Liver (tissue), 9 donors: Measurements from ENCODE around the gene DTX4. TPM values are rescaled to one million over a fixed set of nuclear protein-coding genes. Genes with fewer than 3 reads are reported as not detected.

Source experiments
- DNase-seq: peaks from one replicate; pipeline ENCODE4 v3.0.0-alpha.2; 2017; ENCODE audit warnings: low spot score
- H3K27ac ChIP-seq, 2 donors: one replicate each; pipeline ENCODE4 v1.7.0; 2013; ENCODE audit warnings: inconsistent platforms in 2 of 2, low read length in 2 of 2, control low read depth in 1 of 2, low read depth in 1 of 2, mild to moderate bottlenecking in 1 of 2
- H3K27me3 ChIP-seq, 4 donors: one replicate each; pipeline versions ENCODE4 v1.6.1 to v1.7.0; 2013; ENCODE audit warnings: low read length in 3 of 4, inconsistent platforms in 1 of 4, mild to moderate bottlenecking in 1 of 4, moderate library complexity in 1 of 4; ENCODE audit not compliant: control insufficient read depth in 4 of 4, insufficient read depth in 4 of 4
- H3K36me3 ChIP-seq, 4 donors: one replicate each; pipeline versions ENCODE4 v1.6.1 to v1.7.0; 2013; ENCODE audit warnings: low read length in 3 of 4, mild to moderate bottlenecking in 3 of 4, low read depth in 1 of 4, moderate library complexity in 1 of 4; ENCODE audit not compliant: control insufficient read depth in 4 of 4, insufficient read depth in 3 of 4
- H3K4me1 ChIP-seq, 4 donors: one replicate each; pipeline versions ENCODE4 v1.6.1 to v1.7.0; 2013; ENCODE audit warnings: low read length in 3 of 4, mild to moderate bottlenecking in 3 of 4, moderate library complexity in 1 of 4; ENCODE audit not compliant: control insufficient read depth in 4 of 4, insufficient read depth in 4 of 4
- H3K4me3 ChIP-seq, 3 donors: one replicate each; pipeline versions ENCODE4 v1.6.1 to v1.7.0; 2013; ENCODE audit warnings: low read length in 3 of 3, control low read depth in 1 of 3, low read depth in 1 of 3, mild to moderate bottlenecking in 1 of 3
- H3K9ac ChIP-seq, 2 donors: one replicate each; pipeline ENCODE4 v1.7.0; 2013; ENCODE audit warnings: low read length in 2 of 2, mild to moderate bottlenecking in 2 of 2, moderate library complexity in 2 of 2, control low read depth in 1 of 2, low read depth in 1 of 2
- H3K9me3 ChIP-seq, 4 donors: one replicate each; pipeline versions ENCODE4 v1.6.1 to v1.7.0; 2013; ENCODE audit warnings: low read length in 3 of 4; ENCODE audit not compliant: control insufficient read depth in 4 of 4
- EGR1 ChIP-seq, 2 donors: IDR thresholded peaks; 2 replicates each; pipeline ENCODE4 v1.6.1; 2016 to 2018; ENCODE audit warnings: antibody characterized with exemption in 2 of 2, low read depth in 2 of 2
- FOXA1 ChIP-seq: IDR thresholded peaks from 2 replicates; pipeline ENCODE4 v1.6.1; 2016; ENCODE audit warnings: antibody characterized with exemption
- FOXA2 ChIP-seq: IDR thresholded peaks from 2 replicates; pipeline ENCODE4 v1.6.1; 2016; ENCODE audit warnings: antibody characterized with exemption
- HNF4A ChIP-seq, 2 donors: conservative IDR thresholded peaks; 2 replicates each; pipeline ENCODE4 v1.6.1; 2016; ENCODE audit warnings: antibody characterized with exemption in 2 of 2, mild to moderate bottlenecking in 2 of 2
- HNF4G ChIP-seq: IDR thresholded peaks from 2 replicates; pipeline ENCODE4 v1.6.1; 2016; ENCODE audit warnings: antibody characterized with exemption
- JUND ChIP-seq, 2 donors: IDR thresholded peaks; 2 replicates each; pipeline ENCODE4 v1.6.1; 2016; ENCODE audit warnings: antibody characterized with exemption in 2 of 2
- NR2F2 ChIP-seq: IDR thresholded peaks from 2 replicates; pipeline ENCODE4 v1.6.1; 2016; ENCODE audit warnings: antibody characterized with exemption
- RAD21 ChIP-seq, 2 donors: IDR thresholded peaks; 2 replicates each; pipeline ENCODE4 v1.6.1; 2016; ENCODE audit warnings: antibody characterized with exemption in 2 of 2, mild to moderate bottlenecking in 2 of 2
- RXRA ChIP-seq, 2 donors: IDR thresholded peaks; 2 replicates each; pipeline ENCODE4 v1.6.1; 2017 to 2018; ENCODE audit warnings: antibody characterized with exemption in 2 of 2, mild to moderate bottlenecking in 1 of 2
- TAF1 ChIP-seq: conservative IDR thresholded peaks from 2 replicates; pipeline ENCODE4 v1.6.1; 2016; ENCODE audit warnings: antibody characterized with exemption, mild to moderate bottlenecking
- YY1 ChIP-seq: IDR thresholded peaks from 2 replicates; pipeline ENCODE4 v1.6.1; 2016; ENCODE audit warnings: antibody characterized with exemption, mild to moderate bottlenecking
- whole genome bisulfite sequencing: extraction: QIAGEN DNeasy Blood & Tissue Kit; methylation state at CpG from one replicate; pipeline ENCODE4 v1.1.7; 2013; 5-methylcytosine and 5-hydroxymethylcytosine counted together
- polyA plus RNA-seq, 2 donors: library from polyadenylated mRNA; stranded (reverse) in 1 of 2; unstranded in 1 of 2; fragments of 200-250 nt in 1 of 2; fragments of >200 nt in 1 of 2; fragmentation: Nextera tagmentation in 1 of 2; extraction: Ambion mirVana in 1 of 2; gene quantifications; one replicate each; pipeline versions ENCODE4 v1.2.1 to v1.2.3, GENCODE V29; 2013 to 2015
- total RNA-seq, 2 donors: library from RNA; depleted of rRNA; stranded (reverse); fragments of >200 nt; gene quantifications; one replicate each; pipeline ENCODE4 v1.2.3, GENCODE V29; 2014
- TF ChIP-seq, protein P1 (sequence below): IDR thresholded peaks from 2 replicates; pipeline ENCODE4 v1.6.1; 2016; ENCODE audit warnings: antibody characterized with exemption
- TF ChIP-seq, protein P2 (sequence below): IDR thresholded peaks from 2 replicates; pipeline ENCODE4 v1.6.1; 2016; ENCODE audit warnings: antibody characterized with exemption
- TF ChIP-seq, protein P3 (sequence below): IDR thresholded peaks from 2 replicates; pipeline ENCODE4 v1.6.1; 2016; ENCODE audit warnings: antibody characterized with exemption
- TF ChIP-seq, protein P4 (sequence below): IDR thresholded peaks from 2 replicates; pipeline ENCODE4 v1.6.1; 2016; ENCODE audit warnings: antibody characterized with exemption, mild to moderate bottlenecking
- TF ChIP-seq, protein P5 (sequence below): fragments of 150-350 bp; IDR thresholded peaks from 2 replicates; pipeline ENCODE4 v1.5.1; 2017; ENCODE audit warnings: improper control_type of control experiment, low read depth, low read length; ENCODE audit not compliant: missing input control
- donor health status: healthy.
- donor health status: healthy.
- donor health status: healthy.
- donor health status: healthy.
- donor health status: healthy.

DTX4 gene
- total and polyA plus RNA-seq, 4 donors = 7.5 to 21.4 (median 14.3) TPM

DNA sequence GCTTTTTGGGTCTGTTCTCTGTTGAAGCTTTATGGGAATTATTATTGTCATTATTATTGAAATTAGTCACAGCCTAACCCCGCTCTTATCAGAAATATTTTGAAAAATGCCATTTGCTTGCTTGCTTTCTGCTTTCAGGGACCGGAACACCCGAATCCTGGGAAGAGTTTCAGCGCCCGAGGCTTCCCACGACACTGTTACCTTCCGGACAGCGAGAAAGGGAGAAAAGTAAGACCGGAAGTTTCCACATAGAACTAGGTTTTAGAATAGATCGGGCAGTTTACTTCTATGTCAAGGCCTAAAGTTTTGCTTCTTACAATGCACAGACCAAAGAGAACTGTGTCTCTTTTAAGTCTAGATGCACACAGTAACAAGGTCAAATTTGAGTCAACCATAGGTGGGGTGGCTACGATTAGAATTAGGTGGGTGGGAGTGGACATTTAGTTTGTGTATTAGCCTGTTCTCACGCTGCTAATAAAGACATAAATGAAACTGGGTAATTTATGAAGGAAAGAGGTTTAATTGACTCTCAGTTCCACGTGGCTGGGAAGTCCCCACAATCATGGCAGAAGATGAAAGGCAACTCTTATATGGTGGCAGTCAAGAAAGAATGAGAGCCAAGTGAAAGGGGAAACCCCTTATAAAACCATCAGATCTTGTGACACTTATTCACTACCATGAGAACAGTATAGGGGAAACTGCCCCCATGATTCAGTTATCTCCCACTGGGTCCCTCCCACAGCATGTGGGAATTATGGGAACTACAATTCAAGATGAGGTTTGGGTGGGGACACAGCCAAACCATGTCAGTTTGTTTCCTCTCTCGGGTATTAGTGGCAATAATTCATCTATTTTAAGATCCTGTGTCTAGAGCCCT is 27.9 kb downstream of the DTX4 start:
- Histone ChIP-seq H3K4me1 (peaks cover 5 to 18% (median 11%) of the 10 kb centered on the region in 4 donors), H3K4me3 (no peak overlapping the region), H3K27me3 (no peaks in the 10 kb centered on the region), H3K36me3 (peaks cover 3 to 64% (median 34%) of the 10 kb centered on the region in 4 donors), H3K27ac (no peak overlapping the region), H3K9me3 (no peaks in the 10 kb centered on the region), H3K9ac (no peak overlapping the region)
- 88% methylated on average over 14 of the region's 14 CpGs for WGBS
- no peak for TF ChIP-seq HNF4A (conservative IDR thresholded peaks at IDR 0.05)
- no peak for TF ChIP-seq NR2F2
- TF ChIP-seq JUND (IDR thresholded peaks at IDR 0.05) = no peak
- TF ChIP-seq, protein P1, sequence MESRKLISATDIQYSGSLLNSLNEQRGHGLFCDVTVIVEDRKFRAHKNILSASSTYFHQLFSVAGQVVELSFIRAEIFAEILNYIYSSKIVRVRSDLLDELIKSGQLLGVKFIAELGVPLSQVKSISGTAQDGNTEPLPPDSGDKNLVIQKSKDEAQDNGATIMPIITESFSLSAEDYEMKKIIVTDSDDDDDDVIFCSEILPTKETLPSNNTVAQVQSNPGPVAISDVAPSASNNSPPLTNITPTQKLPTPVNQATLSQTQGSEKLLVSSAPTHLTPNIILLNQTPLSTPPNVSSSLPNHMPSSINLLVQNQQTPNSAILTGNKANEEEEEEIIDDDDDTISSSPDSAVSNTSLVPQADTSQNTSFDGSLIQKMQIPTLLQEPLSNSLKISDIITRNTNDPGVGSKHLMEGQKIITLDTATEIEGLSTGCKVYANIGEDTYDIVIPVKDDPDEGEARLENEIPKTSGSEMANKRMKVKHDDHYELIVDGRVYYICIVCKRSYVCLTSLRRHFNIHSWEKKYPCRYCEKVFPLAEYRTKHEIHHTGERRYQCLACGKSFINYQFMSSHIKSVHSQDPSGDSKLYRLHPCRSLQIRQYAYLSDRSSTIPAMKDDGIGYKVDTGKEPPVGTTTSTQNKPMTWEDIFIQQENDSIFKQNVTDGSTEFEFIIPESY = no peak
- no peak for TF ChIP-seq EGR1 (IDR thresholded peaks at IDR 0.05; ENCODE audit: low read depth in 2 of 2)
- TF ChIP-seq FOXA2 = no peak
- TF ChIP-seq, protein P2, sequence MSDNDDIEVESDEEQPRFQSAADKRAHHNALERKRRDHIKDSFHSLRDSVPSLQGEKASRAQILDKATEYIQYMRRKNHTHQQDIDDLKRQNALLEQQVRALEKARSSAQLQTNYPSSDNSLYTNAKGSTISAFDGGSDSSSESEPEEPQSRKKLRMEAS = no peak
- no peak for TF ChIP-seq TAF1
- TF ChIP-seq RXRA (IDR thresholded peaks at IDR 0.05) = no peak
- TF ChIP-seq, protein P3, sequence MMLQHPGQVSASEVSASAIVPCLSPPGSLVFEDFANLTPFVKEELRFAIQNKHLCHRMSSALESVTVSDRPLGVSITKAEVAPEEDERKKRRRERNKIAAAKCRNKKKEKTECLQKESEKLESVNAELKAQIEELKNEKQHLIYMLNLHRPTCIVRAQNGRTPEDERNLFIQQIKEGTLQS = no peak
- no peak for TF ChIP-seq HNF4G
- no peak for TF ChIP-seq FOXA1
- TF ChIP-seq YY1 = no peak
- DNase-seq = no peak

DNA sequence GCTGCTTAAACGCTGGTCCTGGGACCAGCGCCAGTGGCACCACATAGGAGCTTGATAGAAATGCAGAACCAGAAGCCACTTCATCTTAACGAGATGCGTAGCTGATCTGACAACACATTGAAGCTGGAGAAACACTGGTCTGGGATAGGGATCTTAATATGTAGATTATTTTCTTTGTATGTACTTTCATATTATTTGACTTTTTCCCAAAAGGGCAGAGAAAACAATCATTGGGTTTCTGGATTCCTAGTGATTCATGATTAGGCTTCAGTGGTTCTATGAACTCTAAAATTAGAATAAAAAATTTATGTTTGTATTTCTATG is 28.5 kb downstream of the DTX4 start:
- Histone ChIP-seq H3K4me3 (no peak overlapping the region), H3K4me1 (peaks cover 5 to 18% (median 11%) of the 10 kb centered on the region in 4 donors), H3K27me3 (no peaks in the 10 kb centered on the region), H3K36me3 (peaks cover 2 to 64% (median 35%) of the 10 kb centered on the region in 4 donors), H3K27ac (no peak overlapping the region), H3K9ac (no peak overlapping the region), H3K9me3 (no peaks in the 10 kb centered on the region)
- WGBS = 82% methylated on average over 4 of the region's 4 CpGs
- no peak for TF ChIP-seq JUND (IDR thresholded peaks at IDR 0.05)
- TF ChIP-seq FOXA1 = no peak
- TF ChIP-seq, protein P1 = no peak
- TF ChIP-seq RAD21 (IDR thresholded peaks at IDR 0.05) = no peak
- TF ChIP-seq NR2F2 = no peak
- no peak for TF ChIP-seq RXRA (IDR thresholded peaks at IDR 0.05)
- TF ChIP-seq, protein P2 = no peak
- no peak for TF ChIP-seq FOXA2
- TF ChIP-seq, protein P4, sequence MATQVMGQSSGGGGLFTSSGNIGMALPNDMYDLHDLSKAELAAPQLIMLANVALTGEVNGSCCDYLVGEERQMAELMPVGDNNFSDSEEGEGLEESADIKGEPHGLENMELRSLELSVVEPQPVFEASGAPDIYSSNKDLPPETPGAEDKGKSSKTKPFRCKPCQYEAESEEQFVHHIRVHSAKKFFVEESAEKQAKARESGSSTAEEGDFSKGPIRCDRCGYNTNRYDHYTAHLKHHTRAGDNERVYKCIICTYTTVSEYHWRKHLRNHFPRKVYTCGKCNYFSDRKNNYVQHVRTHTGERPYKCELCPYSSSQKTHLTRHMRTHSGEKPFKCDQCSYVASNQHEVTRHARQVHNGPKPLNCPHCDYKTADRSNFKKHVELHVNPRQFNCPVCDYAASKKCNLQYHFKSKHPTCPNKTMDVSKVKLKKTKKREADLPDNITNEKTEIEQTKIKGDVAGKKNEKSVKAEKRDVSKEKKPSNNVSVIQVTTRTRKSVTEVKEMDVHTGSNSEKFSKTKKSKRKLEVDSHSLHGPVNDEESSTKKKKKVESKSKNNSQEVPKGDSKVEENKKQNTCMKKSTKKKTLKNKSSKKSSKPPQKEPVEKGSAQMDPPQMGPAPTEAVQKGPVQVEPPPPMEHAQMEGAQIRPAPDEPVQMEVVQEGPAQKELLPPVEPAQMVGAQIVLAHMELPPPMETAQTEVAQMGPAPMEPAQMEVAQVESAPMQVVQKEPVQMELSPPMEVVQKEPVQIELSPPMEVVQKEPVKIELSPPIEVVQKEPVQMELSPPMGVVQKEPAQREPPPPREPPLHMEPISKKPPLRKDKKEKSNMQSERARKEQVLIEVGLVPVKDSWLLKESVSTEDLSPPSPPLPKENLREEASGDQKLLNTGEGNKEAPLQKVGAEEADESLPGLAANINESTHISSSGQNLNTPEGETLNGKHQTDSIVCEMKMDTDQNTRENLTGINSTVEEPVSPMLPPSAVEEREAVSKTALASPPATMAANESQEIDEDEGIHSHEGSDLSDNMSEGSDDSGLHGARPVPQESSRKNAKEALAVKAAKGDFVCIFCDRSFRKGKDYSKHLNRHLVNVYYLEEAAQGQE = no peak
- TF ChIP-seq, protein P5, sequence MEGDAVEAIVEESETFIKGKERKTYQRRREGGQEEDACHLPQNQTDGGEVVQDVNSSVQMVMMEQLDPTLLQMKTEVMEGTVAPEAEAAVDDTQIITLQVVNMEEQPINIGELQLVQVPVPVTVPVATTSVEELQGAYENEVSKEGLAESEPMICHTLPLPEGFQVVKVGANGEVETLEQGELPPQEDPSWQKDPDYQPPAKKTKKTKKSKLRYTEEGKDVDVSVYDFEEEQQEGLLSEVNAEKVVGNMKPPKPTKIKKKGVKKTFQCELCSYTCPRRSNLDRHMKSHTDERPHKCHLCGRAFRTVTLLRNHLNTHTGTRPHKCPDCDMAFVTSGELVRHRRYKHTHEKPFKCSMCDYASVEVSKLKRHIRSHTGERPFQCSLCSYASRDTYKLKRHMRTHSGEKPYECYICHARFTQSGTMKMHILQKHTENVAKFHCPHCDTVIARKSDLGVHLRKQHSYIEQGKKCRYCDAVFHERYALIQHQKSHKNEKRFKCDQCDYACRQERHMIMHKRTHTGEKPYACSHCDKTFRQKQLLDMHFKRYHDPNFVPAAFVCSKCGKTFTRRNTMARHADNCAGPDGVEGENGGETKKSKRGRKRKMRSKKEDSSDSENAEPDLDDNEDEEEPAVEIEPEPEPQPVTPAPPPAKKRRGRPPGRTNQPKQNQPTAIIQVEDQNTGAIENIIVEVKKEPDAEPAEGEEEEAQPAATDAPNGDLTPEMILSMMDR = no peak
- DNase-seq = no peak
